Measurements from ENCODE around the gene PSMB1. TPM values are rescaled to one million over a fixed set of nuclear protein-coding genes. Genes with fewer than 3 reads are reported as not detected.
A peak's percentile ranks its signal among the peaks of the same experiment; 100 is the strongest.

PSMB1 gene
- total RNA-seq, 1 experiment from 2014 or later: 282 TPM

DNA sequence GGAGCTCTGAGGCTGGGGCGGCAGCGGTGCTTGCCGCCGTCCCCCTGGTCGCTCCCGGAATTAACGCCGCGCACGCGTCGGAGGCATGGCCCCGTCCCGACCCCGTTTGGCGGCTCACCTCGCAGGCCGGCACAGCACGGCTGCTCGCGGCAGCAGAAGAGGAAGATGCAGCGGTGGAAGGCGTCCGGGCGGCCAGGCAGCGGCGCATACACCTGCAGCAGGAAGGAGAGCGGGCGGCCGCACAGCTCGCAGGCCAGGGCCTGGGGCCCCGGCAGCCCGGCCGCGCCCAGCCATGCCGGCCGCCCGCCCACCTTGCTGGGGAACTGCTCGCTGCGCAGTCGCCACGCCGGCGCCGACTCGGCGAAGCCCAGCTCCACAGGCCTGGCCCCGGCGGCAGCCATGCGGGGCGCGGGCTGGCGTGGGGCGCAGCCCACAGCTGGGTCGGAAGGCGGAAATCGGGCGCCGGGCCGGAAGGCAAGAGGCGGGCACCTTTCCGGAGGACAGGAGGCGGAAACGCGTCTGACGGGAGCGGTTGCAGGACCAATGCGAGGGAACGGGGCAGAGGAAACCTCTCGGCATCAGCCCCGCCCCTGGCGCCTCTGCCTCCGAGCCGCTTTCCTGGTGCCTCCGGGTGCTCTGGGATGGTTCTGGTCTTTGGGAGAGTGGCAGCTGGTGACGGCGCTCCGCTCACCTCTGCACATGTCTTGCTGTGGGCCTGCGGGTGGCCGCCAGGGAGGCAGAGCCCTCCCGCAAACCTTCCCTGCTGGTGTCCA is 31.3 kb upstream of the PSMB1 start, which contains the start of gene PDCD2 (continued):
- TF ChIP-seq, protein P1, sequence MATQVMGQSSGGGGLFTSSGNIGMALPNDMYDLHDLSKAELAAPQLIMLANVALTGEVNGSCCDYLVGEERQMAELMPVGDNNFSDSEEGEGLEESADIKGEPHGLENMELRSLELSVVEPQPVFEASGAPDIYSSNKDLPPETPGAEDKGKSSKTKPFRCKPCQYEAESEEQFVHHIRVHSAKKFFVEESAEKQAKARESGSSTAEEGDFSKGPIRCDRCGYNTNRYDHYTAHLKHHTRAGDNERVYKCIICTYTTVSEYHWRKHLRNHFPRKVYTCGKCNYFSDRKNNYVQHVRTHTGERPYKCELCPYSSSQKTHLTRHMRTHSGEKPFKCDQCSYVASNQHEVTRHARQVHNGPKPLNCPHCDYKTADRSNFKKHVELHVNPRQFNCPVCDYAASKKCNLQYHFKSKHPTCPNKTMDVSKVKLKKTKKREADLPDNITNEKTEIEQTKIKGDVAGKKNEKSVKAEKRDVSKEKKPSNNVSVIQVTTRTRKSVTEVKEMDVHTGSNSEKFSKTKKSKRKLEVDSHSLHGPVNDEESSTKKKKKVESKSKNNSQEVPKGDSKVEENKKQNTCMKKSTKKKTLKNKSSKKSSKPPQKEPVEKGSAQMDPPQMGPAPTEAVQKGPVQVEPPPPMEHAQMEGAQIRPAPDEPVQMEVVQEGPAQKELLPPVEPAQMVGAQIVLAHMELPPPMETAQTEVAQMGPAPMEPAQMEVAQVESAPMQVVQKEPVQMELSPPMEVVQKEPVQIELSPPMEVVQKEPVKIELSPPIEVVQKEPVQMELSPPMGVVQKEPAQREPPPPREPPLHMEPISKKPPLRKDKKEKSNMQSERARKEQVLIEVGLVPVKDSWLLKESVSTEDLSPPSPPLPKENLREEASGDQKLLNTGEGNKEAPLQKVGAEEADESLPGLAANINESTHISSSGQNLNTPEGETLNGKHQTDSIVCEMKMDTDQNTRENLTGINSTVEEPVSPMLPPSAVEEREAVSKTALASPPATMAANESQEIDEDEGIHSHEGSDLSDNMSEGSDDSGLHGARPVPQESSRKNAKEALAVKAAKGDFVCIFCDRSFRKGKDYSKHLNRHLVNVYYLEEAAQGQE (IDR thresholded peaks at IDR 0.05; ENCODE audit: low read depth): no peak
- TF ChIP-seq ZFX (IDR thresholded peaks at IDR 0.05) (peak; percentile 98), ELF1 (IDR thresholded peaks at IDR 0.05; ENCODE audit: borderline replicate concordance, low read depth) (peak; percentile 79)

DNA sequence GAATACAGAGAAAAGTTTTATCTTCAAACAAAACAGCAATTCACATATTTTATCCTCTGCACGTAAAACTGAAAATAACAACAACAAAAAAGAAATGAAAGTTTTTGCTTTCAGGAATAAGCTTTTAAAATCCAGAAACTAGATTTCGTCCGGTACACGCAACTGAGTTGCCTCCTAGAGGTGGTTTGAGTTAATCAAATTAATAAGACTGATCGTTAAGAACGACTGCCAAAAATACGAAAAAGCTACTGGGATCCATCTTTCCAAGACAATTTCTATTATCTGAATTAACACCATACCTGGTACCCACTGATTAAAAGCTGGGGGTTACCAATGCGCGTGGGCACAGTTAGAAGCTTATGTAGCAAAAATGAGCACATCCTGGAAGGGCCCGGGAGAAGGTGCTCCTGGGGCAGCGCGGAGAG is 30.7 kb upstream of the PSMB1 start:
- Histone ChIP-seq H3K79me2 (ENCODE audit: insufficient read depth, low read length) (peaks cover 37% of the 10 kb centered on the region), H2AFZ (ENCODE audit: low read depth, low read length, poor library complexity, severe bottlenecking) (no peak overlapping the region), H3K9me3 (ENCODE audit: control insufficient read depth in 1 of 2, insufficient read depth in 1 of 2, low read depth in 1 of 2, low read length in 2 of 2) (no peaks in the 10 kb centered on the region), H3K4me2 (ENCODE audit: low read length) (peak overlapping the region; percentile 95), H3K4me3 (replicated peaks in 1 of 2; ENCODE audit: low read depth in 1 of 2, low read length in 2 of 2) (peak overlapping the region; percentile 81 to 97), H3K27me3 (ENCODE audit: insufficient read depth, low read length) (no peaks in the 10 kb centered on the region), H3K9me2 (ENCODE audit: insufficient read depth) (no peaks in the 10 kb centered on the region), H3K36me3 (ENCODE audit: control insufficient read depth in 1 of 2, insufficient read depth in 2 of 2, low read length in 2 of 2) (peaks cover 12 to 25% of the 10 kb centered on the region in 2 experiments; a peak in 3 of 4 replicates), H3K9ac (ENCODE audit: low read length) (peak overlapping the region; percentile 89), H3K27ac (ENCODE audit: low read depth, low read length) (peak overlapping the region; percentile 82), H4K20me1 (ENCODE audit: insufficient read depth) (no peaks in the 10 kb centered on the region), H3K4me1 (ENCODE audit: control insufficient read depth in 1 of 2, insufficient read depth in 2 of 2, low read length in 2 of 2) (peaks cover 0 to 14% of the 10 kb centered on the region in 2 experiments; a peak in 1 of 4 replicates)
- intact Hi-C loops (cut with micrococcal nuclease): no loop called here
- no TSS peak for BruUV-seq (replicated peaks)
- no peak for DNase-seq (ENCODE audit: low read depth, low spot score)
- ChIA-PET POLR2A (interaction anchor here (1.1 to 1.4 kb wide), 2 partner anchors 9 to 30 kb away, joined by 3 to 5 read pairs; partner anchors contain the start of gene TBP), CTCF (interaction anchor here (1.6 kb wide), 1 partner anchor 9 kb away, joined by 7 read pairs; no protein-coding TSS in a partner anchor), RAD21 (ENCODE audit: low non-redundant PET in 1 of 2, low total read pairs in 2 of 2, uncharacterized antibody in 2 of 2, unreplicated experiment in 2 of 2) (no interaction called here)
- ATAC-seq: no peak
- TF ChIP-seq, protein P1 (IDR thresholded peaks at IDR 0.05; ENCODE audit: low read depth): no peak
- TF ChIP-seq SRF (IDR thresholded peaks at IDR 0.05; ENCODE audit: low read depth): no peak
- no peak for TF ChIP-seq ZFX (IDR thresholded peaks at IDR 0.05)
- no peak for TF ChIP-seq EZH2phosphoT487 (IDR thresholded peaks at IDR 0.05; ENCODE audit: borderline replicate concordance)
- TF ChIP-seq SIN3A (IDR thresholded peaks at IDR 0.05; ENCODE audit: low read depth): no peak
- TF ChIP-seq EZH2 (IDR thresholded peaks at IDR 0.05): no peak
- TF ChIP-seq, protein P2, sequence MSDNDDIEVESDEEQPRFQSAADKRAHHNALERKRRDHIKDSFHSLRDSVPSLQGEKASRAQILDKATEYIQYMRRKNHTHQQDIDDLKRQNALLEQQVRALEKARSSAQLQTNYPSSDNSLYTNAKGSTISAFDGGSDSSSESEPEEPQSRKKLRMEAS (IDR thresholded peaks at IDR 0.05): no peak
- no peak for TF ChIP-seq POLR2AphosphoS5 (IDR thresholded peaks at IDR 0.05; ENCODE audit: low read depth, low read length)
- no peak for TF ChIP-seq YY1 (IDR thresholded peaks at IDR 0.05; ENCODE audit: extremely low read depth, insufficient replicate concordance, low read depth, low read length)
- TF ChIP-seq CBX3 (IDR thresholded peaks at IDR 0.05; ENCODE audit: low read depth): no peak
- TF ChIP-seq POLR2A (IDR thresholded peaks at IDR 0.05; ENCODE audit: borderline replicate concordance, extremely low read depth, insufficient read depth, insufficient read length): no peak
- no peak for TF ChIP-seq ZNF274 (IDR thresholded peaks at IDR 0.05; ENCODE audit: low read depth, low read length)
- TF ChIP-seq EGR1 (IDR thresholded peaks at IDR 0.05; ENCODE audit: low read depth): no peak
- TF ChIP-seq TCF7L2 (IDR thresholded peaks at IDR 0.05; ENCODE audit: borderline replicate concordance, extremely low read depth, insufficient read depth, insufficient read length): no peak

Measured in HCT116 (cell line).